ENCODE measurements around the gene LAMTOR1.

Gene LAMTOR1

GRCh38 chr11:72119198-72119597 is 16.1 kb upstream of the LAMTOR1 start:
- no peaks in the 10 kb centered on the region for H3K36me3 ChIP-seq (ENCODE audit: control insufficient read depth, insufficient read depth, low read length)
- H3K9ac ChIP-seq (ENCODE audit: low read length): no peak overlapping the region
- no peak overlapping the region for H3K4me3 ChIP-seq (ENCODE audit: low read depth, low read length)
- H3K9me3 ChIP-seq (ENCODE audit: control insufficient read depth, insufficient read depth, low read depth, low read length): no peaks in the 10 kb centered on the region
- no peaks in the 10 kb centered on the region for H3K4me1 ChIP-seq (ENCODE audit: control insufficient read depth, insufficient read depth, low read length)
- no peak overlapping the region for H3K27ac ChIP-seq (ENCODE audit: low read depth, low read length)
- no peaks in the 10 kb centered on the region for H3K27me3 ChIP-seq (ENCODE audit: control insufficient read depth, insufficient read depth, low read length)

- H3K27me3 ChIP-seq (ENCODE audit: control insufficient read depth, insufficient read depth, low read length): no peaks in the 10 kb centered on the region
- no peaks in the 10 kb centered on the region for H3K36me3 ChIP-seq (ENCODE audit: control insufficient read depth, insufficient read depth, low read length)
- no peak overlapping the region for H3K4me3 ChIP-seq (ENCODE audit: low read depth, low read length)
- H3K9me3 ChIP-seq (ENCODE audit: control insufficient read depth, insufficient read depth, low read depth, low read length): no peaks in the 10 kb centered on the region
- H3K9ac ChIP-seq (ENCODE audit: low read length): no peak overlapping the region
- H3K4me1 ChIP-seq (ENCODE audit: control insufficient read depth, insufficient read depth, low read length): peaks cover 12% of the 10 kb centered on the region
- H3K27ac ChIP-seq (ENCODE audit: low read depth, low read length): no peak overlapping the region
Measured at GRCh38 chr11:72116019-72116755, 13.1 kb upstream of the LAMTOR1 start.

- no peak overlapping the region for H3K9ac ChIP-seq (ENCODE audit: low read length)
- H3K9me3 ChIP-seq (ENCODE audit: control insufficient read depth, insufficient read depth, low read depth, low read length): no peaks in the 10 kb centered on the region
- H3K36me3 ChIP-seq (ENCODE audit: control insufficient read depth, insufficient read depth, low read length): peaks cover 14% of the 10 kb centered on the region
- no peaks in the 10 kb centered on the region for H3K27me3 ChIP-seq (ENCODE audit: control insufficient read depth, insufficient read depth, low read length)
- peaks cover 12% of the 10 kb centered on the region for H3K4me1 ChIP-seq (ENCODE audit: control insufficient read depth, insufficient read depth, low read length)
- H3K4me3 ChIP-seq (ENCODE audit: low read depth, low read length): no peak overlapping the region
- no peak overlapping the region for H3K27ac ChIP-seq (ENCODE audit: low read depth, low read length)
Measured at GRCh38 chr11:72114570-72114969, 11.5 kb upstream of the LAMTOR1 start.

GRCh38 chr11:72112978-72113808 is 10.1 kb upstream of the LAMTOR1 start:
- Histone ChIP-seq H3K27me3 (ENCODE audit: control insufficient read depth, insufficient read depth, low read length) (no peaks in the 10 kb centered on the region), H3K9me3 (ENCODE audit: control insufficient read depth, insufficient read depth, low read depth, low read length) (no peaks in the 10 kb centered on the region), H3K4me1 (ENCODE audit: control insufficient read depth, insufficient read depth, low read length) (peaks cover 12% of the 10 kb centered on the region), H3K27ac (ENCODE audit: low read depth, low read length) (peak overlapping the region; percentile 98), H3K36me3 (ENCODE audit: control insufficient read depth, insufficient read depth, low read length) (peaks cover 19% of the 10 kb centered on the region), H3K9ac (ENCODE audit: low read length) (peak overlapping the region; percentile 98), H3K4me3 (ENCODE audit: low read depth, low read length) (peak overlapping the region; percentile 75)

- no peaks in the 10 kb centered on the region for H3K9me3 ChIP-seq (ENCODE audit: control insufficient read depth, insufficient read depth, low read depth, low read length)
- peak within 1 kb of the TSS; percentile 98 for H3K9ac ChIP-seq (ENCODE audit: low read length)
- peaks cover 21% of the 10 kb centered on the region for H3K36me3 ChIP-seq (ENCODE audit: control insufficient read depth, insufficient read depth, low read length)
- H3K27me3 ChIP-seq (ENCODE audit: control insufficient read depth, insufficient read depth, low read length): no peaks in the 10 kb centered on the region
- H3K27ac ChIP-seq (ENCODE audit: low read depth, low read length): peak within 1 kb of the TSS; percentile 98
- H3K4me1 ChIP-seq (ENCODE audit: control insufficient read depth, insufficient read depth, low read length): peaks cover 12% of the 10 kb centered on the region
- H3K4me3 ChIP-seq (ENCODE audit: low read depth, low read length): peak within 1 kb of the TSS; percentile 75
Measured at GRCh38 chr11:72112143-72112977, 9.3 kb upstream of the LAMTOR1 start, which contains the start of gene ANAPC15. Gene ANAPC15 (minus strand): TSS chr11:72112695. CDS start chr11:72111276, 1,419 bp downstream.

GRCh38 chr11:72111300-72112142 is 8.4 kb upstream of the LAMTOR1 start:
- H3K9ac ChIP-seq (ENCODE audit: low read length): peak overlapping the region; percentile 98
- peaks cover 21% of the 10 kb centered on the region for H3K36me3 ChIP-seq (ENCODE audit: control insufficient read depth, insufficient read depth, low read length)
- H3K4me1 ChIP-seq (ENCODE audit: control insufficient read depth, insufficient read depth, low read length): peaks cover 12% of the 10 kb centered on the region
- H3K9me3 ChIP-seq (ENCODE audit: control insufficient read depth, insufficient read depth, low read depth, low read length): no peaks in the 10 kb centered on the region
- peak overlapping the region; percentile 28 for H3K27ac ChIP-seq (ENCODE audit: low read depth, low read length)
- H3K4me3 ChIP-seq (ENCODE audit: low read depth, low read length): peak overlapping the region; percentile 75
- no peaks in the 10 kb centered on the region for H3K27me3 ChIP-seq (ENCODE audit: control insufficient read depth, insufficient read depth, low read length)

- H3K9ac ChIP-seq (ENCODE audit: low read length): peak within 1 kb of the TSS; percentile 25
- no peak within 1 kb of the TSS for H3K27ac ChIP-seq (ENCODE audit: low read depth, low read length)
Measured at GRCh38 chr11:72105888-72106287, 2.8 kb upstream of the LAMTOR1 start, which contains the start of gene TOMT. Gene TOMT (plus strand): TSS chr11:72105924. CDS start chr11:72105952, 28 bp downstream.

GRCh38 chr11:72103754-72104167 is 664 bp upstream of the LAMTOR1 start:
- H3K4me3 ChIP-seq (ENCODE audit: low read depth, low read length): peak overlapping the region; percentile 51
- H3K9ac ChIP-seq (ENCODE audit: low read length): peak overlapping the region; percentile 70
- H3K27ac ChIP-seq (ENCODE audit: low read depth, low read length): peak overlapping the region; percentile 74
- H3K36me3 ChIP-seq (ENCODE audit: control insufficient read depth, insufficient read depth, low read length): peaks cover 34% of the 10 kb centered on the region
- H3K27me3 ChIP-seq (ENCODE audit: control insufficient read depth, insufficient read depth, low read length): no peaks in the 10 kb centered on the region
- H3K9me3 ChIP-seq (ENCODE audit: control insufficient read depth, insufficient read depth, low read depth, low read length): no peaks in the 10 kb centered on the region
- peaks cover 14% of the 10 kb centered on the region for H3K4me1 ChIP-seq (ENCODE audit: control insufficient read depth, insufficient read depth, low read length)

More at GRCh38 chr11:72105888-72106287, 2.8 kb upstream of the LAMTOR1 start, which contains the start of gene TOMT:
- H3K9me3 ChIP-seq (ENCODE audit: control insufficient read depth, insufficient read depth, low read depth, low read length): no peaks in the 10 kb centered on the region
- no peaks in the 10 kb centered on the region for H3K27me3 ChIP-seq (ENCODE audit: control insufficient read depth, insufficient read depth, low read length)
- peaks cover 14% of the 10 kb centered on the region for H3K4me1 ChIP-seq (ENCODE audit: control insufficient read depth, insufficient read depth, low read length)
- peaks cover 26% of the 10 kb centered on the region for H3K36me3 ChIP-seq (ENCODE audit: control insufficient read depth, insufficient read depth, low read length)
- H3K4me3 ChIP-seq (ENCODE audit: low read depth, low read length): no peak within 1 kb of the TSS

GRCh38 chr11:72102631-72102945 is 509 bp downstream of the LAMTOR1 start:
- Histone ChIP-seq H3K27ac (ENCODE audit: low read depth, low read length) (peak overlapping the region; percentile 97), H3K27me3 (ENCODE audit: control insufficient read depth, insufficient read depth, low read length) (no peaks in the 10 kb centered on the region), H3K36me3 (ENCODE audit: control insufficient read depth, insufficient read depth, low read length) (peaks cover 39% of the 10 kb centered on the region), H3K9me3 (ENCODE audit: control insufficient read depth, insufficient read depth, low read depth, low read length) (no peaks in the 10 kb centered on the region), H3K9ac (ENCODE audit: low read length) (peak overlapping the region; percentile 98), H3K4me3 (ENCODE audit: low read depth, low read length) (peak overlapping the region; percentile 91), H3K4me1 (ENCODE audit: control insufficient read depth, insufficient read depth, low read length) (peaks cover 14% of the 10 kb centered on the region)

GRCh38 chr11:72102162-72102561 is 935 bp downstream of the LAMTOR1 start:
- H3K9ac ChIP-seq (ENCODE audit: low read length): peak overlapping the region; percentile 98
- peaks cover 14% of the 10 kb centered on the region for H3K4me1 ChIP-seq (ENCODE audit: control insufficient read depth, insufficient read depth, low read length)
- H3K4me3 ChIP-seq (ENCODE audit: low read depth, low read length): peak overlapping the region; percentile 91
- peak overlapping the region; percentile 97; the same call in 1 of the 2 replicates for H3K27ac ChIP-seq (ENCODE audit: low read depth, low read length)
- peaks cover 43% of the 10 kb centered on the region for H3K36me3 ChIP-seq (ENCODE audit: control insufficient read depth, insufficient read depth, low read length)
- H3K27me3 ChIP-seq (ENCODE audit: control insufficient read depth, insufficient read depth, low read length): no peaks in the 10 kb centered on the region
- no peaks in the 10 kb centered on the region for H3K9me3 ChIP-seq (ENCODE audit: control insufficient read depth, insufficient read depth, low read depth, low read length)
